Activated CD4-positive, alpha-beta T cell treated with anti-CD3 and anti-CD28 coated beads, Interleukin-2, amount 50 U/mL, for 1 hour (primary cell): ENCODE measurements around the gene ICA1.
"Not testable (repeated sequence)": the region's sequence is repeated elsewhere in the genome, so short reads cannot be mapped to it uniquely, and the experiment has no call there.

Experiments
- DNase-seq: peaks from one replicate; pipeline ENCODE4 v3.0.0-alpha.2; 2020

ICA1 gene

DNA sequence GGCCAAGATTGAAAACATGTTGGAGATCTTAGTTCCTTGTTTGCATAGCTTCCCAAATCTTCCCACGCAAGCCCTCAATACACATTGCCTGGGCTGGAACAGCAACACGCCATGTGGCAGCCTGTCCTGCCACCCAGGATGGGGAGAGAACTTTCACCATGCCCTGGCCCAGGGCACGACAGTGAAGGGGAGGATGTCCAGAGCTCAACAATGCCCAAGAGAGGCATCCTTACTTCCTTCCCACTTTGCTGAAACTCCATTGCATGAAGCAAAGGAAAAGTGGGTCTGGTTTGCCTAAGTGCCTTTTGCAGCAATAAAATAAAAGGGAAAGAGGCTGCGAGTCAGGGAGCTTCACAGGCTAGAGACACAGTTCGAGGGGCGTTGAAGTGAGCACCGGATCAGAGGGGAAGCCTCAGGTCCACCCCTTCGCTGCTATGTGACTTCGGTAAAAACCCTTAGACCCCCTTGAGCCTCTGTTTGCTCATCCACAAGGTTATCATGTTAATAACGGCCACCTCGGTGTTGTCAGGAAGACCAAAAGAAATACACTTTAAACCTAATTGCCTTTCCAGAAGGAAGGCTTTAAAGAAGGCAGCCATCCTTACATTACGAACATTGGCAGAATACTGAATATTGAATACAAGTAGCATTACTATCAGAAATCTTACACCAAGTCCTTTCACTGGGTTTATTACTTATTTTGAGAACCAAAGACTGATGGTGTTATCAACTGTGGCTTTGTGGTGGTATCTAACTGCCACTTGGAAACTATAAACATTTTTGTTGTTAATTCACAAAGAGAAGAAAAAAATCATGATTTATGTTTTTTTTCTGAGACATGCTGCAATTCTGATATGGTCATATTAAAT, 133.3 kb downstream of the ICA1 start:
- DNase-seq: no peak

DNA sequence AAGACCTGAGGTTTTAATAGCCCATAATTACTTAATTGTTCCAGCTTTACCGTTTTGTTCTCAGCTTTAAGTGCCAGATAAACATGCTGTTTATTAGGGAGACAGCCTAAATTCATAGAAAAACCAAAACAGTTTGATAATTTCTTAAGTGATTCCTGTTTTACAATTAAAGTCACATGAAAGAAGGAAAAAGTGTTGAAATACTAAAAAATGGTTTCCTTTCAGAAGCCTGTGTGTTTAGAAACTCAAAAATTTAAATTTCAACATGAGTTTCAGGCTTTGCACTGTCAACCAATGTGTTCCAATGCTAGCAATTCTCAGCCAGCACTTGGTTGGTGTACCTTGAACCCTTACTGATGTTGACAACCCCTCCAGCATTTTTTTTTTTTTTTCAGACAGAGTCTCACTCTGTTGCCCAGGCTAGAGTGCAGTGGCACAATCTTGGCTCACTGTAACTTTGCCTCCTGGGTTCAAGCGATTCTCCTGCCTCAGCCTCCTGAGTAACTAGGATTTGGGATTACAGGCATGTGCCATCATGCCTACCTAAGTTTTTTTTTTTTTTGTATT, 135.3 kb downstream of the ICA1 start:
- DNase-seq: no peak

DNA sequence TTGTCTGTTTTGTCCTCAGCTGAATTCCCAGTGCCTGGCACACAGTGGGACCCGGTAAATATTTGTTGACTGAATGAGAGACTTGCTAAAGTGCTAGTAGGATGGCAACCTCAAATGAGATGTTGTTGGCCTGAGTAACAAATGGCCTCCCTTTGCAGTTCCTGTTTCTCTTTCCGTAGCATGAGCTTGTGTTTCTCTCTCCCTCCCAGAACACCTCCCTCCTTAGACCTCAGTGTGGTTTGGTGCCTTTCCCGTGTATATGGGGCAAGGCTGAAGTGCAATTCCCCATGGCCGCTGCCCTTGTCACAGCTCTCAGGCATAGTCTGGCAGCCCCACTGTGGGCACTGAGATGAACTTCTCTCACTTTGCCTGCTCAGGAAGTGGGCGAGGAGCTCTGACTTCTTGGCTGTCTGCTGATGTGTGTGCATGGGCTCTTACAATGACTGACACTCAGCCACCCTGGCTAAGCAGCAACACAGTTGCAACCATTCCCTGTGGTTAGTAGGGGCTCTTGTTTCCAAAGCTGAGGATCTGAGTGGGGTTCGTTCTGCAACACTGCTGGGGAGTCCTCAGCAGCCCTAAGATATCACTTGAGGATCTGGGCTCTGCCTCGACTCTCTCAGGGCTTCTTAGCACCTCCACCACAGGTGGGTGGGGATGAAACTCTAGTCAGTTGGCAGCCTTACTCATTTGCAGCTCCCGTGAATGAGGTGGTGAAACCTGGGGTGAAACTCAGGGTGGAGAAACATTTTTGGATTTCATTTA, 136.1 kb downstream of the ICA1 start:
- DNase-seq: peak; percentile 74

DNA sequence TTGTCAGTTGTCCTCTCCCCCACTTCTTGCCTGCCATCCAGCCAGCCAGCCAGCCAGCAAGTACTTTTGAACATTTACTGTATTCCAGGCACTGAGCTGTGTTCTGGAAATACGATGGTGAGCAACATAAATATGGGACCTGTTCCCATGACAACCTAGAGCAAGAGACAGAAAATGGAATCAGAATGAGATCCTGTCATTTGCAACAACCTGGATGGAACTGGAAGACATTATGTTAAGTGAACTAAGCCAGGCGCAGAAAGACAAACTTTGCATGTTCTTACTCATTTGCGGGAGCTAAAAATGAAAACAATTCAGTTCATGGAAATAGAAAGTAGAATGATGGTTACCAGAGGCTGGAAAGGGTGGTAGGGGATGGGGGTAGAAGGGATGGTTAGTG, 140.7 kb downstream of the ICA1 start:
- no peak for DNase-seq

DNA sequence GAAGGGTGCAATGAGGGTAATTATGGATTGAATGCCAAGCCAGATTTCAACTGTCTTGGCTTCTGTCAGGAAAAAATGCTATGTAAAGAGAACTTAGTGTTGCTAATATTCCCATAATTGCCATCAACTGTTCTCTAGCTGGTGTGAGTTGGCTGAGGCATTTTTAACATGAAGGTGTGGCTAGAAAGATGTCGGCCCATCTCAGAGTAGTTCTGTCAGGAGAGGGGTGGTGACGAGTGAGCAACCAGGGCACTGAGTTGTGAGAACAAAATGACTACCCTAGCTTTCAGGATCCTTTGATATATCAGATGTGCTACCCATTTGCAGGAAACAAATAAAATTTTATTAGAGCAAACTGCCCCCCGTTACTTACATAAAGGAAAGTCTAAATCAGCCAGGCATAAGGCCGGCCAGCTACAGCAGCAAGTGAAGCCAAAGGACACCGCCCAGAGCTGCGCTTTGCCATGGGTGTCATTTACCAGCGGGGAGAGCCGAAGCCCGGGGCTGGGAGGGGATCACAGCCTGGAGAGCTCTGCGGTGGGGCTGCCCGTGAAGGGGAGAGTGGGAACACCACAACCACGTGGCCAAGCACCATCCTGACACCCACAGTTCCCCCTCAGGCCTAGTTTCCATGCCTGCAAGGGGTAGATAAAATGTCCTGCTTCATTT, 141.4 kb downstream of the ICA1 start:
- DNase-seq: no peak

DNA sequence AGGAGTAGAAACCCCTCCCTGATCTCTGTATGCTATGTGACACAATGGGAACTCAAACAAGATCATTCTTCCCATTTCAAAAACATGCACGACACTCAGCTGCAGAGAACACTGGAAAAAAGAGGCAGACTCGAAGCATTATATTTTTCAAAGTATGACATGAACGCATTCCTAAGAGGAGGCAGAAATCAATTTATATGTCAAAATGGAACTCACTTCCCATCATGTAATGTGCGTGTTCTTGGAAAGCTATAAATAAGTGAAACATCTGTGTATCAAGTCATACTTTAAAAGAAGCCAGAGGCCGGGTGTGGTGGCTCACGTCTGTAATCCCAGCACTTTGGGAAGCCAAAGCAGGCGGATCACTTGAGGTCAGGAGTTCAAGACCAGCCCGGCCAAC, 142.7 kb downstream of the ICA1 start:
- DNase-seq: no peak

DNA sequence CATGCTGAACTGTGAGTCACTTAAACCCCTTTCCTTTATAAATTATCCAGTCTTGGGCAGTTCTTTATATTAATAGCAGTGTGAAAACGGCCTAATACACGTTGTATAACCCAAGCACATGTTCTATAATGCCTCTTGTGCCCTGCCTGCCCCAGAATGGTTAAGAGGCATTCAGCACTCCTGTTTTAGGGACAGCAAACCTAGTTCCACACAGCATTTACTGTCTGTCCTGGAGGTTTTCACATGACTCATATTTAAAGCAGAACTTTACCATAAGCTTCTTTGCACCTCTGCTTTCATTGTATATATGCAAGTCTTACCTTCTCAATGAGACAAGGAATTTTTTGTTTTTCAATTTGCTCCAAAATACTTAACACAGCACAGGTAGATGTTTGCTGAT, 144.8 kb downstream of the ICA1 start:
- no peak for DNase-seq

DNA sequence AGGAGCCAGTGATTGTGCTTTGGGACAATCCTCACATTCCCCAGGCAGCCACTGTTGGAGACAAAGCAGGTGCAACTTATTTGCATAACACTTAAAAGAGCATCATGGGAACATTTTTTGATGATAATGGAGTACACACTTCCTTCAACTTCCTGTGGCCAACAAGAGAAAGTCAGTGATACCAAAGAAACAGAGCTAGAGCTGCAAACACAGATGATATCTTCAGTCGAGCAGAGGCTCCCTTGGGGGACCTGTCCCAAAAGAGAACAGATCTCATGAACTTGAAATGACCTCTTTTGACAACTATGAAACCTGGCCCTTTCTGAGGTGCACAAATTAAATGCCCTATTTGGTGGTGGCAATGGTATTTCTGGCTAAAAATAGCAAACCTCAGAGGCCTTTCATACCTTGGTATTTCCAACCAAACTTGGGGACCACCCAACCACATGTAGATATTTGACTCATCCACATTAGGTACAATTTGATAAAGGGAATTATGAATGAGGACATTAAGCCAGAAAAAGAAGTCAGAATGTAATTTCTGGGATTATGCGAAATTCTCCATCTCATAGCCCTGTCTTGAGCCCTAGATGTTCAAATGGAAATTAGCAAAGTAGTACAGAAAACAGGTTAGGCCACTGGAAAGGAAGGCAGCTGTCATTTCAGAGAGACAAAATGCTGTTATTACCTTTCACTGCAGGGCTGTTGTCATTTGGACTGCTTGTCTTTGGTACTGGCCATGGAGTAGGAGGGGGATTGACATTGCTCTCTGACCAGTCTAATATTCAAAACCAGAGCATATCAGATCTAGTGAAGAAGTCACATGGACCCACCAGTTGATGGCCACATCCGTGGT, 146.2 kb downstream of the ICA1 start:
- DNase-seq: no peak

DNA sequence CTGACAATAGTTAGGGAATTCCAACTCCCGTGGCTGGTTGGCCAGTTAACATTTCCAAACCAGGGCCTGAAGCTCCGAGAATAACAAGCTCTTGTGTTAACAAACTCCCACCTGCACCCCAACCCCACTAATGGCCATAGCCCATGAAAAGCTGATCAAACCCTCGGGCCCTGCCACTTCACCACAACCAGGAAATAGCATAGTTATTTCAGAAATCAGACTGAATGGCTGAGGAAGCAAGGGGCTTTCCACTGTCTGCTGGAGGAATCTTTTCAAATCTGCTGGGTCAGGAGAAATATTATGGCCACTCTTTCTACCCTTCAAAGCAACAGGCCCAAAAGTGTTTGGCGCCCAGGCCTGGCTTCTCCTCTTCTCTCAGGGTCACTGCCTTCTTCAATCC, 147.8 kb downstream of the ICA1 start:
- no peak for DNase-seq

DNA sequence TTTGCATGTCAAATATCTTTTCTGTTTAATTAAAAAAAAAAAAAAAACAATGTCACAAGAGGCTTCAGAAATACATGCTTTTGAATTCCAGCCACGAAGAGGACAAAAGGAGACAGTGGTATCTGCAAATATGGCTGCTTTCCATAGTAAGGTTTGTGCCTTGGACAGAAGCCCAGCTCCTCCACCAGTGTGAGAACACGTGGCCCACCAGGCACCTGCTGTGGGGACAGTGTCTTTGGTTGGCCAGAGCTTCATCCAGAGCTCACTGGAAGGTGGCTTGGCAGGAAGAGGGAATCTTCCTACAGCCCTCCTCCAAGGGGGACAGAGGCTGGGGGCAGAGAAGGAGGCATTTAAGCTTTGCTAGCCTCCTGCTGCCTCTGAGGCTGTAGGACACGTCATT, 148.8 kb downstream of the ICA1 start:
- DNase-seq: no peak

DNA sequence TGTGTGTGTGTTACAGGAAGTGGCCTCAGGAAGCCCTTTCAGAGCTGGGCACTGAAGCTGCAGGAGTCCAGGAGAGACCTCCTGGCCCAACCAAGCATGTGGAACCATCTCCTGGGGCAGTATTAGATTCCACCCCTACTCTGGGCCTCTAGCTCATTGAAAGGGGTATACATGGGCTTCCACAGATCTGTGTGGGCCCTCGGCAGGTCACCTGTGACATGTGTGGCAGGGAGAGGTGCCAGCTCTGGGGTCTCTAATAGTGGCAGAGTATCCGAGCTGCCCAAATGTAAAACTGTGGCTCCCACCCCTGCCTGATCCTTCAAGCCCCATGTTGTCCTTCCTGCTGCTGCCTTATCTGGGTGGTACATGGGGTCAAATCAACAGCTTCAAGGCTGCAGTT, 149.3 kb downstream of the ICA1 start:
- DNase-seq: no peak

DNA sequence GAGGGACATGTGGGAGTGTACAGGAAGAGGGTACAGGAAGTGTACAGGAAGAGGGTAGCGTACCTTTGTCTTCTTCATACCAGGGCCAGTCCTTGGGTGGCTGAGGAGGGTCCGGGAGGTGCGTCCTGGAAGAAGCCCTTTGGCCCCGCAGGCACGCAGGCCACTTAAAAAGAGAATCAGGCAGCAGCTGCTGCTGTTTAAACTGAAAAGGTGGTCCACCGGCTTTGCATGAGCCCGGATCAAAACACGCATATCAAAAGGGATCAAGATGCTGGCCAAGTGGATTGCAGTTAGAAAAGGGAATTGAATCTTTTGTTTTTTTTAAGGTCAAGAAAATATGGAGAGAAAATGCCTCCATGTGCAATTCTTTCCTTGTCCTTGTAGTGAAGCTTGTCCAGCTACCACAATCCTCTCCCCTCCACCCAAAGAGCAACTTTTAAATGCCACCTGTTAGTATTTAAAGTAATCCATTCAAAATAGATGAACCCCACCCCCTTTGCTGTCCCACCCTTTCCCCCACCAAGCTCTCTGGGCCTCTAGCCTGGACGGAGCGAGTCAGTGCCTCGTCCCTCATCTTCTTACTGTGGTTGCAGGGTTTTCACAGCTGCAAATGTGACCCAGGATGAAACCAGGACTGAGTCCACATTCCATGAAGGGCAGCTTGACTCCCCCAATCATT, 150.5 kb downstream of the ICA1 start:
- DNase-seq: no peak

DNA sequence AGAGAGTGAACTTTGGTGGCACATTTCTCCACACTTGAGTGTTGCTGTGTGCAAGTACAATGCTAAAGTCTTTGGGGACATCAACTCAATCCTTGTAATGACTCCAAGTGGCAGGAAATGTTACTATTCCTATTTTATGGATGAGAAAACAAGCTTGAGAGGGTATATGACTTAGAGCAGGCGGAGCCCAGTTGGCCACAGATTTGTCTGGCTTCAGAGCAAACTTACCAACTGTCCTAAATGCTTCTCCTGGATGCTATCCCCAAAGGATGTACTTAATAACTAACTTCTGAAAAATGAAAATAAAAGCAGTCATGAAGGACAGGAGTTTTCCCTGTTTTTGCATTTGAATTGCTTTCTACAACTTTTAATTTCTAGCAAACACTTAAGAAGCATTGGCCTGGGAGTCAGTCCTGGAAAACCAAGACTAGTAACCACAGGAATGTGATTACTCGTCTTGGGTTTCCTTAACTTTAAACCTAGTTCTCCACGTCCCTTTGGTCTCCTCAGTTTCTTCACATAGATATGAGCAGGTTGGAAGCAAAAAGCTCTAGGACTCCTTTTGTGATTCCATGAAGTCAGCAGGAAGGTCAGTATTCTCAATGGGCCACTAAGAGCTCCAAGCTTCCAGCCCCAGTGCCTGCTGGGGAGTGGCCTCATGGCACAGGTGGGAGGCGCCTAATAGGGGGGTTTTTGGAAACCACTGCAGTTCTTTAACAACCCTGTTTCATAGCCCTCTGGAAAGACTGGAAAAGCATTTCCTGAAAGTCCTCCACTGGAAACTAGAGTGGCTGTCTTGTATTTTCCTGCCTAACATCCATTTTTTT, 152.6 kb downstream of the ICA1 start:
- no peak for DNase-seq

DNA sequence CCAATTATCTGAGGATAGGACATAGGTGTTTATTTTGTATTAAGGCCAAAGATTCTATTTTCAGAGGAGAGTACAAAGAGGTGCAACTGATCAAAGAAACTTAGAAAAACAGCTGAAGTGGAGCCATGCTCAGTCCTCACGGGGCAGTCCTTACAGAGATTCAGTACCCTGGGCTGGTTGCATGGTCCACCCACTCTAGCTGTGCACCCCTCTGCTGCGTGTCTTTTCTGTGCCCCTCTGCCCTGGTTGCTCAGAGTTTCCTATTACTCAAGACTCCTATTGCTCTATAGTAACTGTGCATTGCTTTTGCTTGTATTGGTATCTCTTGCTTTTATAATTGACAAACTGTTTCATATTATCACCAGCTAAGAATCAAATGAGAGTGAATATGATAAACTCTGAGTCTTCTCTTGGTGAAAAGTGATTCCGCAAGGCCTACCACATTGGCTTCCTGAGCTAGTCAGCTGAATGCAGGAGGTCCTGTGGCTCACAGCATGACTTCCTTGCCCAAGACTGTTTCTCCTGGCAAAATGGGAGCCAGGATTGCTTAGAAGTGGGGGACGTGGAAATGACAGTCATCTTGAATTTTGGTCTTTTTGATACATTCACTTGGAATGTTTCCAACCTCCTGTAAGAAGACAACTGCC, 156.4 kb downstream of the ICA1 start:
- DNase-seq: no peak

DNA sequence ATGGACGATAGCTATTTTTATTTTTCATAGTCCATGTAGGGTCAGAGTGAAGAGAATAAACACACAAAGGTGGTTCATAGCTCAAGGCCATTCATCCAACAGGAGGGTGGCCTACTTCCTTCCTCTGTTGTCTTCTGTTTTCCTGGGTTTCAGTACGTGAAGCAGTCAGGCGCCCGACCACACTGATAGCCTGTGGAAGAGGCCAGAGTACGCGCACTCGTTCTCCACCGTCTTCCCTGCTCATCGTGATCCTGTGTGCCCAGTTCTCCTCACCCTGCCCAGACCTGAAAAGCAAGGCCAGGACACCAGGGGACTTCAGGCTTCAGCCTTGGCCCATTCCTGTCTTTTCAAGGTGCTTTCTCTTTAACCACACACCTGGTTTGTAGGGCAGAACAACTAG, 158.7 kb downstream of the ICA1 start:
- DNase-seq: no peak

DNA sequence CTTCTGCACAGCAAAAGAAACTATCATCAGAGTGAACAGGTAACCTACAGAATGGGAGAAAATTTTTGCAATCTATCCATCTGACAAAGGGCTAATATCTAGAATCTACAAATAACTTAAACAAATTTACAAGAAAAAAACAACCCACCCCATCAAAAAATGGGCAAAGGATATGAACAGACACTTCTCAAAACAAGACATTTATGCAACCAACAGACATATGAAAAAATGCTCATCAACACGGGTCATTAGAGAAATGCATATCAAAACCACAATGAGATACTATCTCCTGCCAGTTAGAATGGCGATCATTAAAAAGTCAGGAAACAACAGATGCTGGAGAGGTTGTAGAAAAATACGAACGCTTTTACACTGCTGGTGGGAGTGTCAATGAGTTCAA, 160.7 kb downstream of the ICA1 start:
- not testable (repeated sequence) for DNase-seq

DNA sequence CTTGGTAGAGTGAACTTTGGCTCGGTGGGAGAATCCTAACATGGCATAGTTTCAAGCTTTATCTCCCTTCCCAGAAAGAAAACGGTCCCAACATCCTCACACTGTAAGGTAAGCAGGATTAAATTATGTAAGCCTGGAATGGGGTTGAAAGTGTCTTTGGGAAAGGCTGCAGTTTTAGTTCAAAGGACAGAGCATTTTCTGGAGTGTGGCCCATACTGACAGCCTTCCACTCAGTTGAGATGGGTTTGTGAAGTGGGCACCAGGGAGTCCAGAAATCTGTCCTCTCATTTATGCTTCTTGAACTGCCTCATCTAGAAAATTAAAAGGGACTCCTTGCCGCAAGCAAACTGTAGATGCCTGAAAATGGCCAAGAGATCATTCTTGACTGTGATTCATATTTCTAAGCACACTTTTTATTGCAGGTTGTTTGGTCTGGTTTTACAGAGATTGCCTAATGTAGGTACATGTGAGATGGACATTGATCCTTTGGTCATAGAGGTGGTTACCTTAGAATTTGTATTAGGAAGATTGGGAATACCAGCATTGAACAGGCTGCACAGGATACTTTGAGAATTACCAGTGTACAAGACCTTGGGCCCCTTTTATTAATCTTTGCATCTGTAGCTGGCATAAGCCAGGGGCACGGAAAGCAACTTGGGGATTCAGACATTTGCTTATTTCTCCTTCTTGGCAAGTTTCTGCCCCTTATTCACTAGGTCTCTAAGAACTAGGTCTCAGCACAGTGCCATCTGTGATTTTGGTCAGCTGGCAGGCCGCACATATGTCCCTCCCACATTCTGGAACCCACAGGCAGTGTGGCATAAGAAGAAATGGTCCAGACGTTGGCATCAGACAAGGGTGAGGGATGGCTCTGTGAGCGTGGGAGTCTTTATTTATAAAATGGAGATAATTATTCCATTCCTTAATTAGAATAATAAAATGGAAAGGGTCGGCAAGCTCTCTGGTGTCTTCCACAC, 167.5 kb downstream of the ICA1 start:
- no peak for DNase-seq

DNA sequence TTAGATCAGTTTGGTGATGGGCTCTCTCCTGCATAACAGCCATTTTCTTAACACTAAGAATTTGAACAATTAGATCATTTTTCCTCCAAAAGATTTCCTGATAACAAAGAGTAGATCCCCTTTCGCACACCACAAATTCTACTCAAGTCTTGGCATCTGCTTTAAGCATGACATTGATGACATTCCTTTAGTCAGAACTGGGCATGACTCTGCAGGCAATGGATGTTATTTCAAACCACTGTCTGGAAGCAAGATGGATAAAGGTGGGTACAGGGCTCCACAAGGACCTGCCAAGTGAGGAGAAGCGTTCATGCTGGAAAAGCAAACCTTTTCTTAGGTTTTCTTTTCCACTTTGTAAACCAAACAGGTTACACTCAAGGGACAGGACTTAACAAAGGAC, 169.8 kb downstream of the ICA1 start:
- DNase-seq: no peak
